RPMI8226 (cell line): ENCODE measurements around the gene ELOVL6.
A peak's percentile ranks its signal among the peaks of the same experiment; 100 is the strongest.
"Not testable (repeated sequence)": the region's sequence is repeated elsewhere in the genome, so short reads cannot be mapped to it uniquely, and the experiment has no call there.

Experiments
- DNase-seq: peaks from one replicate; pipeline ENCODE4 v3.0.0-alpha.2; 2015

Gene ELOVL6

GRCh38 chr4:110196206-110196870 lies 2.1 kb downstream of the ELOVL6 start:
- peak; percentile 29 for DNase-seq

- DNase-seq = peak; percentile 5
Observed at GRCh38 chr4:110195561-110196205, 2.7 kb downstream of the ELOVL6 start.

- DNase-seq = peak; percentile 41
Observed at GRCh38 chr4:110193822-110194761, 4.3 kb downstream of the ELOVL6 start.

GRCh38 chr4:110193287-110193686 lies 5.1 kb downstream of the ELOVL6 start:
- not testable (repeated sequence) for DNase-seq

- DNase-seq = no peak
Observed at GRCh38 chr4:110190249-110190648, 8.2 kb downstream of the ELOVL6 start.

GRCh38 chr4:110188113-110188512 lies 10.3 kb downstream of the ELOVL6 start:
- no peak for DNase-seq

- DNase-seq = no peak
Observed at GRCh38 chr4:110184791-110185155, 13.6 kb downstream of the ELOVL6 start.

- DNase-seq = no peak
Observed at GRCh38 chr4:110184140-110184790, 14.2 kb downstream of the ELOVL6 start.

- DNase-seq = no peak
Observed at GRCh38 chr4:110183643-110184042, 14.8 kb downstream of the ELOVL6 start.

- DNase-seq = no peak
Observed at GRCh38 chr4:110183058-110183457, 15.4 kb downstream of the ELOVL6 start.

GRCh38 chr4:110181890-110182289 lies 16.5 kb downstream of the ELOVL6 start:
- DNase-seq = no peak

GRCh38 chr4:110175634-110176033 lies 22.8 kb downstream of the ELOVL6 start:
- DNase-seq = no peak

GRCh38 chr4:110172972-110173371 lies 25.4 kb downstream of the ELOVL6 start:
- DNase-seq = no peak

- DNase-seq = no peak
Observed at GRCh38 chr4:110171971-110172370, 26.4 kb downstream of the ELOVL6 start.

GRCh38 chr4:110170861-110171260 lies 27.6 kb downstream of the ELOVL6 start:
- DNase-seq = no peak

GRCh38 chr4:110165382-110166286 lies 32.8 kb downstream of the ELOVL6 start:
- no peak for DNase-seq

- no peak for DNase-seq
Observed at GRCh38 chr4:110164856-110165255, 33.6 kb downstream of the ELOVL6 start.

GRCh38 chr4:110164251-110164650 lies 34.2 kb downstream of the ELOVL6 start:
- DNase-seq = no peak

- no peak for DNase-seq
Observed at GRCh38 chr4:110163327-110164069, 34.9 kb downstream of the ELOVL6 start.

- DNase-seq = no peak
Observed at GRCh38 chr4:110160618-110161017, 37.8 kb downstream of the ELOVL6 start.

GRCh38 chr4:110159541-110159940 lies 38.9 kb downstream of the ELOVL6 start:
- DNase-seq = no peak
